Inferior parietal cortex (tissue), 1 donor: ENCODE measurements around the gene TMEM150B.

ENCODE experiments used
- DNase-seq: peaks from one replicate; pipeline ENCODE4 v3.0.0-alpha.2; 2016; ENCODE audit errors: extremely low spot score

The TMEM150B gene

GRCh38 chr19:55354698-55355212, 29.6 kb upstream of the TMEM150B start, which contains the start of gene COX6B2:
Gene COX6B2, minus strand, starts transcription at chr19:55354719. Its CDS starts 198 bp downstream, at chr19:55354521.
- no peak for DNase-seq

GRCh38 chr19:55353803-55354697, 28.9 kb upstream of the TMEM150B start:
- DNase-seq: no peak

- no peak for DNase-seq
These were observed 28.2 kb upstream of the TMEM150B start for GRCh38 chr19:55353356-55353802.

- DNase-seq: no peak
These were observed 27.5 kb upstream of the TMEM150B start for GRCh38 chr19:55352549-55353145.

GRCh38 chr19:55352040-55352439, 26.9 kb upstream of the TMEM150B start:
- DNase-seq: no peak

GRCh38 chr19:55350620-55351315, 25.6 kb upstream of the TMEM150B start:
- no peak for DNase-seq

- no peak for DNase-seq
These were observed 23.3 kb upstream of the TMEM150B start for GRCh38 chr19:55348317-55349034.

GRCh38 chr19:55347442-55348009, 22.4 kb upstream of the TMEM150B start:
- no peak for DNase-seq

- DNase-seq: no peak
These were observed 21.7 kb upstream of the TMEM150B start for GRCh38 chr19:55346725-55347441.

GRCh38 chr19:55345818-55346724, 20.9 kb upstream of the TMEM150B start:
- no peak for DNase-seq

- DNase-seq: no peak
These were observed 20.1 kb upstream of the TMEM150B start for GRCh38 chr19:55345101-55345817.

- DNase-seq: no peak
These were observed 19.3 kb upstream of the TMEM150B start for GRCh38 chr19:55344444-55344843.

- DNase-seq: no peak
These were observed 16.7 kb upstream of the TMEM150B start for GRCh38 chr19:55341595-55342531.

- peak; percentile 25 for DNase-seq
These were observed 16.0 kb upstream of the TMEM150B start for GRCh38 chr19:55341171-55341588.

- DNase-seq: no peak
These were observed 15.6 kb upstream of the TMEM150B start for GRCh38 chr19:55340784-55341147.

- no peak for DNase-seq
These were observed 15.0 kb upstream of the TMEM150B start for GRCh38 chr19:55339889-55340783.
